DMS79 (cell line): Measurements from ENCODE around the gene BEST4.
A peak's percentile ranks its signal among the peaks of the same experiment; 100 is the strongest.
"Not testable (repeated sequence)": the region's sequence is repeated elsewhere in the genome, so short reads cannot be mapped to it uniquely, and the experiment has no call there.

Experiments used
- DNase-seq: peaks from one replicate; lab custom pipeline; 2025; lab: John Stamatoyannopoulos, UW

Gene BEST4

GRCh38 chr1:44788120-44788860, at the start of gene BEST4:
BEST4 (minus strand) TSS chr1:44788170; CDS start chr1:44787705, 465 bp downstream.
- no peak for DNase-seq

DNA sequence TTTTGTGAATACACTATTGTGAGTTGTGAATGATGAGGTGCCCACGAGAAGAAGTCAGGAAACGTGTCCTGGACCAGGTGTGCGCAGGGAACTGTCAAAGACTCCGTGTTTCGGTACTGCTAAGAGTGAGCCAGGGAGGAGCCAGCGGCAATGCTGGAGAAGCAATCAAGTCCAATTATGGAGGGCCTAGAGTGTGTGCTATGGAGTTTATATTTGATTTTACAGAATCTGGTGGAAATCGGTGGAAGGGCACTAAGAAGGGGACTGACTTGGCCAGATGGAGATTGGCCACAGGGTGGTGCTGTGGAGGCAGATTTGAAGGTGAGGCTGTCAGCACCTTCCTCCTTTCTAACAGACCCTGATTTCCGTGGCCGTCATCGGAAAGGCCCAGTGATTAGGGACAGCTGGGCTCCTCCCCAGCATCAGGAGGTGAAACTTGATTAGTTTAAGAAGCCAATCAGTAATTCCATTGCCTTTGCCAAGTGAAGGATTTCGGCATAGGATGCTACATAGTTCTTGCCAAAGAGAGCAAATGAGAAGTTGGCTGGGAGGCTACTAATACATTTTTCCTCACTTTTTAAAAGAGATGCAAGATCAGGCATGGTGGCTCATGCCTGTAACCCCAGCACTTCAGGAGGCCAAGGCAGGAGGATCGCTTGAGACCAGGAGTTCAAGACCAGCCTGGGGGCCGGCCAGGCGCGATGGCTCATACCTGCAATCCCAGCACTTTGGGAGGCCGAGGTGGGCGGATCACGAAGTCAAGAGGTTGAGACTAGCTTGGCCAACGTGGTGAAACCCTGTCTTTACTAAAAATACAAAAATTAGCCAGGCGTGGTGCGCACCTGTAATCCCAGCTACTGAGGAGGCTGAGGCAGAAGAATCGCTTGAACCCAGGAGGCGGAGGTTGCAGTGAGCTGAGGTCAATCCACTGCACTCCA, 48.0 kb upstream of the BEST4 start:
- DNase-seq: peak; percentile 38

DNA sequence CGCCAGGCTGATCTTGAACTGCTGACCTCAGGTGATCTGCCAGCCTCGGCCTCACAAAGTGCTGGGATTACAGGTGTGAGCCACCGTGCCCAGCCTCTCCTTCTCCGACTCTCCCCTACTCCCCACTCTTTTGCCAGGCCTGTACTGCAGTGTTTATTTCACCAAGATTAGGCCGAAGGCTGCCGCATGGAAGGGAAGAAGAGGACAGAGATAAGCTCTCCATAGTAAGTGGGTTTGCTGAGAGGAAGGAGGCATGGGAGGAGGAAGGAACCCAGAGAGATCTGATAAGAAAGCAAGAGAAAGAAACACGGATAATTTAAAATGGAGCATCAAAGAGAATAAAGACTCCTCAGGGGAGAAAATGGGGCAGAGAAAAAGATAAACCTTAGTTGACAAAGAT, 46.4 kb upstream of the BEST4 start:
- no peak for DNase-seq

DNA sequence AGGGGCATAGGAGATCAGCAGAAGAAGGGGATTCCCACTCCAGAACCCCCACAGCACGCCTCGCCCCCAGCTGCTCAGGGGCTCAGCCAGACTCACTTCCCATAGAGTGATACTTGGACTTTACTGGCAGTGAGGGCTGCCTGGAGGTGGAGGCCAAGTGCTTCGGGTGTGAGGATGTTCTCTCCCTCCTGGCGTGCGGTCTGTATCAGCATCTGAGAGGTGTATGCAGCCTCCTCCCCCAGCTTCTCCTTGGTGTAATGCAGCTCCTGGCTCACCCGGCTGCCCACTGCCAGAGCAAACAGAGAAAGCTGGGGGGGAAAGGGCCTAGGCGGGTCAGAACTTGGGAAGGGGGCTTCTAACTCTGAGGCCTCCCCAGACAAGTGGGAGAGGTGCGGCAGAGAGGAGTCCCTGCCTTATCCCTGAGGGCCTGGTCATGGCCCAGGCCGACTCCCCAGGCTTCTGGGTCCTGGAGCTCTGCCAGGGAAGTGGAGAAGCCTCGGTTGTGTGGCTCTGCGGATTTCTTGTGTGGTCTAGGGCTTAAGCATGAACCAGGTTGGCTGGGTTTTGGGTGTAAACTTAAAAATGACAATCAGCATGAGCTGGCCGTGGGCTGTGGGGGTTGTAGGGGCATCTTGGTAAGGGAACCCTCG, 44.2 kb upstream of the BEST4 start:
- no peak for DNase-seq

DNA sequence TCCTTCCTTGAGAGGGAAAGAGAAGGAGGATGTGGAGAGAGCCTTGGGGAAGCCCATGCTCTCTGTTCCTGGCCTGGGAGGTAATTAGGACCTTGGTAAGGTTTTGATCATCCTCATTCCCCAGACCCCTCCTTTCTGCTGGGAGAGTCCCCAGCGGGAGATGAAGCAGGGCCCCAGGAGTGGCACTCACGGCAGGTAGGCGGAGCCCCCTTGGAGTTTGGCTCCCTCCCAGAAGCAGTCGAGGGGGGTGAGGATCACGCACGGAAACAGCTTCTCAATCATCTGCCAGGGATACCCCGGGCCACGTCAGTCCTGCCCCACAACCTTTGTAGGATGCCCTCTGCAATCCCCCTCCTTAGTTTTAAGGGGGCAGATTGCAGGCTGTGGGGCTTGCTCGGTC, 43.5 kb upstream of the BEST4 start:
- DNase-seq: no peak

- DNase-seq: no peak
Measured at GRCh38 chr1:44830900-44831304, 42.9 kb upstream of the BEST4 start.

DNA sequence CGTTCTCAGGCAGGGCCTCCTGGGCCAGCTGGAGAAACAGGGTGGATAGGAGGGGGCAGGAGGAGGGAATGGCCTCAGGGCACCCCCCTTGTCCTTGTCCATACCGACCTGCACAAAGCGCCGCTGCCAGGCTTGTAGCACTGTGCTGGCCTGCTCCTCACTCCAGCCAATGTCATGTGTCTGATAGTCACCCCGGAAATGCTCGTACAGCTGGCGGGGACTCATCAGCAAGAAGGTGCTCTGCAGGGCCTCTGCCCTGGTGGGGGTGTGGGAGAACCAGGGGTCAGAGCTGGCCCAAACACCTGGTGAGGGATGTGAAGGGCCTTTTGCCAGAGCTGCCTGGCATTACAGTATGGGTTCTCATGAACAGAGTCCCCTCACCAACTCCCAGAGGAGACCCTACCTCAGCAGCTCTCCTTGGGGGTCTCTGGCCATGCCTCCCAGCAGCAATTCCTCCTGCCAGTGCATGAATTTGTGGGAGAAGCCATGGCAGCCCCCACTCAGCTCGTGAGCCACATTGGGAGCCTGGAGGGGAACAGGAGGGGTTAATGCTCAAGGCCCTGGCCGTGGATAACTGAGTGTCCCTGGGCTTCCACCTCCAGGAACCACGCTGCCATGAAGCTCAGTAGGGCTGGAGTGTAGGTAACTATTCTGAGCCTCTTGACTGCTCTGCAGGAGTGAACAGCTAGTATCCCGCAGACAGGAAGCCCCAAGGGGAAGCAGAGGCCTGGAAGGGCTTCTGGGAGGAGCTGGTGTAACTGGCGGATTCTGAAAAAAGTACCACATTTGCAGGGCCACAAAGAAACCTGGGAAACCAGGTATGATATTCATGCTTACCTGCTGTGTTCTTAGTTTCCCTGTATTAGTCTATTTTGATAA, 41.8 kb upstream of the BEST4 start:
- no peak for DNase-seq

- DNase-seq: no peak
Measured at GRCh38 chr1:44828841-44829440, 41.0 kb upstream of the BEST4 start.

- DNase-seq: no peak
Measured at GRCh38 chr1:44828003-44828651, 40.2 kb upstream of the BEST4 start.

- DNase-seq: no peak
Measured at GRCh38 chr1:44827197-44828002, 39.4 kb upstream of the BEST4 start.

DNA sequence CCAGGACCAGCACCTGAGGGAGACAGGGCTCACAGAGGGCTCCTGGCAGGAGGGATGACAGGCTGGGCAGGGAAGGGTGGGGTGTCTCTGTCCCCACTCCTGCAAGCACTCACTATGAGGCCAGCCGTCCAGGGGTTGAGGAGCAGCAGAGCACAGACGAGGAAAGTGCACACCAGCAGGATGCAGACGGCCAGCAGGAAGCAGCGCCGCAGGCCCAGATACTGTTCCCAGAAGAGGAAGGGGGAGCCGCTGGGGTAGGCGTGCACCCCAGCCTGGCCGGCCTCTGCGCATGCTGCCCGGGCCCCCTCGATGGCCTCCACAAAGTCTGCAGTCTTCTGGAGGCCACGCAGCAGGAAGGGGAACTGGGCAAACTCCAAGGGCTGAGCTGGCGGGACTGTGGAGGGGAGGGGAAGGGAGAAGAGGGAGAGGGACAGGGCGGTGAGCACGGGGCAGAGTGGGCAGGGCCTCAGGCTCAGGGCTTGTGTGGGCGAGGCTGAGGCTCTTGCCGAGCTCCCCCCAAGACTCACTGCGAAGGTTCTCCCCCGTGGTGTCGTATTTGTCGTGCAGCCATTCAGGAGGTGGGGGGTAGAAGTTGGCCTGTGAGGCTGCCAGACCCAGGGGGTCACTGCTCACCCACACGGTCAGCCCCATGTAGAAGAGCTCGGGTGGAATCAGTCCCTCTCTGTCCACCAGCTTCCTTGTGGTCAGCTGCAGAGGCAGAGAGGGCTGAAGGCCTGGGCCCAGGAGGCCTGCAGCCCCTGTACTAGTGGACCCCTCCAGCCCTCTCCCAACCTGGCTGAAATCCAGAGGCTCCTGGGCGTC, 38.6 kb upstream of the BEST4 start:
- DNase-seq: no peak

DNA sequence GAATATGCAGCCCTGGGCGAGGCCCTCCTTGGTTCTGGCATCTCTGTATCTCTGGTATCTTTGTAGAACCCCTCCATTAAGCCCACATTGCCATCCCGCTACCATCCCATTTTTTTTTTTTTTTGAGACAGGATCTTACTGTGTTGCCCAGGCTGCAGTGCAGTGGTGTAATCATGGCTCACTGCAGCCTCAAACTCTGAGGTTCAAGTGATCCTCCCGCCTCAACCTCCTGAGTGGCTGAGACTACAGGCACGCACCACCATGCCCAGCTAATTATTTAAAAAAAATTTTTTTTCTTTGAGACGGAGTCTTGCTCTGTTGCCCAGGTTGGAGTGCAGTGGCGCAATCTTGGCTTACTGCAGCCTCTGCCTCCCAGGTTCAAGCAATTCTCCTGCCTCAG, 36.4 kb upstream of the BEST4 start:
- DNase-seq: not testable (repeated sequence)

DNA sequence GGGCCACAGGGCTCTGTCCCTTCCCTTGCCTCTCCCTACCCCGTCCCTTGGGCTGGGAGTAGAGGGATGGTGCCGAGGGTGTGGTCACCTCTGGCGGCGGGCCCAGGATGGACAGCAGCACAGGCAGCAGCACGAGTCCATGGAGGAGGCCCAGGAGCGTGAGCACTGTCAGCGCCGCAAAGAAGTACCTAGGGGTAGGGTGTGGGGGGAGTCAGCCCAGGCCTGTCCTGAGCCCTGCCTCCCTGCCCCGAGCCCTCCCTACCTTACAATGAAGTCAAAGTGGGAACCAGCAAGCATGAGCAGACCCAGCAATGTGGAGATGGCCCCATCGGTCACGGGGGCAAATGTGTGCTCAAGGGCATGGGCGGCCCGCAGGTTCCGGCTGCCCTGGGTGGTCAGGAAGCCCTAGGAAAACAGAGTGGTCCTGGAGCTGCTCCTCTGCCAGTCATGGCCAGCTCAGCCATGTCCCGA, 35.0 kb upstream of the BEST4 start:
- no peak for DNase-seq

DNA sequence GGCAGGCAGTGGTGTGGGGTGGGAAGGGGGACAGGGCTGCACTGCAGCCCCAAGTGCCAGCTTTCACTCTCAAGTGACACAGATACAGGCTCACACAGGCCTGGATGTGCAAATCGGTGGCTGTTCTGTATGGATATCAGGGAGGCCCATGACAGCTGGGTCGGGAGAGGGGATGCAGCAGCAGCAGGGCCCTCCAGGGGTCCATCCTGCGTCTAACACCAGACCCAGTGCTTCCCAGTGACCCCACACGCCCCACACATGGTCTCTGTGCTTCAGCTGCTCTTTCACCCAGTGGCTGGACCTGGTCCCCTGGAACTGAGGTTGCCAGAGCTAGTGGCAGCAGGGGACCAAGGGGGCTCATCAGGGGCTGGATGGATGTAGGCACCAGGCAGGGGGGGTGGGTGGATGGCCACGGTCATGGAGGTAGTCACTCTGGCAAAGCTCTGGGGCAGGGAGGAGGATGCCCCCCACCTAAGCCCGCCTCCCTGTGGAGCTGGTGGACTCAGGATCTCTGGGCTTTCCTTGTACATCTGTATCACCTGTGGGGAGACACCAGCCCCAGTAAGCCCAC, 34.2 kb upstream of the BEST4 start:
- DNase-seq: no peak

GRCh38 chr1:44821240-44821715, 33.3 kb upstream of the BEST4 start:
- no peak for DNase-seq

DNA sequence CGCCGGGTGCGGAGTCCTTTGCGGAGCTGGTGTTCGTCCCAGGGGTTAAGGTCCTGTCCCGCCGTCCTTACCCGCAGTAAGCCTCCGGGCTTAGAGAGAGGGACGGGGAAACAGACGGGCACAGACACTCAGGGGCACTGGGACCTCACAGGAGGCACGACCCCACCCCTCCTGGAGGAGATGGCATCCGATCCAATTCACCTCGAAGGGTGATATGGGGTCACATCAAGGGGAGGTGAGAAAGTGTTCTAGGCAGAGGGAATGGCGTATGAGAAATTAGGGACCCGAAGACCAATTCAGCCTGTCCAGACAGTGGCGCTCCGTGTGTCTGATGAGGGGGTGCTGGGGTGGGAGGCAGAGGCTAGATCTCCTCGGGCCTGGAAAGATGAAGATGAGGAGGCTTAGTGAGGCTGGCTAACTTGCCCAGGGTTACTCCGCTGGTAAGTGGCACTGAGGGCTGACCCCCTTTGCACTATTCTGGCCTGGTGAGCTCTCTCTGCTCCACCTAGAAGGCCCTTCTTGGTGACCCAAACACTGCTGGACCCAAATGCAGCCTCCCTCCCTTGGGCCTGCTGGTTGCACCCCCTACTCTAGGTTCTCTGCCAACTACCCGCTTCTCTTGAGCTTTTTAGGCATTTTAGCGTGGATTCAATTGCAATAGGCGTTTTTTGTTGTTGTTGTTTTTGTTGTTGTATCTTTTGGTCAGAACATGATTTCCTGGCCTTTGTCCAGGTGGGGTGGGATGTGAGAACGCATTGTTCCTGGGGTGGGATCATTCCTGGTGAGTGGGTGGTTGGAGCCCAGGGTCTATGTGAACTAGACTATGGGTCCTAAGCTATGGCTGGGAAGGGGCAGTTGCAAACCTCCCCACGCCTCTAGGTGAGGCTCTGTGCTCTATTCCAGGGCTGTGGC, 32.6 kb upstream of the BEST4 start:
- no peak for DNase-seq
